ENCODE data around the gene CCL7.

- TF ChIP-seq CTCF (IDR thresholded peaks at IDR 0.05 in 8 of 11, conservative IDR thresholded peaks at IDR 0.05 in 3 of 11) (no peak), POLR2A (IDR thresholded peaks at IDR 0.05) (no peak), POLR2AphosphoS5 (IDR thresholded peaks at IDR 0.05) (no peak)
Observed at GRCh38 chr17:34249061-34249460, 21.0 kb upstream of the CCL7 start.
